Sigmoid colon (tissue), 4 donors: ENCODE results near the gene AVEN.

ENCODE experiments used
- EP300 ChIP-seq, 4 donors: sonication (generic); formaldehyde crosslinking; IDR thresholded peaks; one replicate each; pipeline ENCODE4 v1.6.1; 2017; ENCODE audit warnings: antibody characterized with exemption in 4 of 4
- POLR2AphosphoS5 ChIP-seq, 4 donors: sonication (generic); formaldehyde crosslinking; IDR thresholded peaks; one replicate each; pipeline ENCODE4 v1.6.1; 2017; ENCODE audit warnings: antibody characterized with exemption in 4 of 4
- TF ChIP-seq, protein P1 (sequence below), 4 experiments: fragments of 450-650 bp in 3 of 4; fragments of 200-600 bp in 1 of 4; IDR thresholded peaks; one replicate each; pipeline ENCODE4 v1.5.1; 2016 to 2019; ENCODE audit warnings: antibody characterized with exemption in 4 of 4, mild to moderate bottlenecking in 3 of 4, moderate library complexity in 2 of 4

DNA sequence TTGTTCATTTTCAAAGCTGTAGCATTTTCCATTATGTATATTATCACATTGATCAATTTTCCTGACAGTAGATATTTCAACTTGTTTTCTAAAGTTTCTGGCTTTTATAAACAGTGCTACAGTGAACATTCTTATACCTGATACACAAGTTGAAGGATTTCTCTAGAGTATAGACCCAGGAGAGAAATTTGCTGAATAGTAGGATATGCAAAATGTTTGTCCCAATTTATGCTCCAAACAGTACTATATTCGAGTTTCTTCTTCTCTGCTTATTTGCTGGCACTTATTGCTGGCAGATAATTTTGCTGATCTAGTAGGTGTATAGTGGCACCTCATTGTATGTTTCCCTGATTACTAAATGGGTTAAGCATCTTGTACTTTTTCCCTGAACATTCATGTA is 187.9 kb downstream of the AVEN start:
- TF ChIP-seq, protein P1, sequence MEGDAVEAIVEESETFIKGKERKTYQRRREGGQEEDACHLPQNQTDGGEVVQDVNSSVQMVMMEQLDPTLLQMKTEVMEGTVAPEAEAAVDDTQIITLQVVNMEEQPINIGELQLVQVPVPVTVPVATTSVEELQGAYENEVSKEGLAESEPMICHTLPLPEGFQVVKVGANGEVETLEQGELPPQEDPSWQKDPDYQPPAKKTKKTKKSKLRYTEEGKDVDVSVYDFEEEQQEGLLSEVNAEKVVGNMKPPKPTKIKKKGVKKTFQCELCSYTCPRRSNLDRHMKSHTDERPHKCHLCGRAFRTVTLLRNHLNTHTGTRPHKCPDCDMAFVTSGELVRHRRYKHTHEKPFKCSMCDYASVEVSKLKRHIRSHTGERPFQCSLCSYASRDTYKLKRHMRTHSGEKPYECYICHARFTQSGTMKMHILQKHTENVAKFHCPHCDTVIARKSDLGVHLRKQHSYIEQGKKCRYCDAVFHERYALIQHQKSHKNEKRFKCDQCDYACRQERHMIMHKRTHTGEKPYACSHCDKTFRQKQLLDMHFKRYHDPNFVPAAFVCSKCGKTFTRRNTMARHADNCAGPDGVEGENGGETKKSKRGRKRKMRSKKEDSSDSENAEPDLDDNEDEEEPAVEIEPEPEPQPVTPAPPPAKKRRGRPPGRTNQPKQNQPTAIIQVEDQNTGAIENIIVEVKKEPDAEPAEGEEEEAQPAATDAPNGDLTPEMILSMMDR (IDR thresholded peaks at IDR 0.05): no peak
- TF ChIP-seq POLR2AphosphoS5 (IDR thresholded peaks at IDR 0.05): no peak
- no peak for TF ChIP-seq EP300 (IDR thresholded peaks at IDR 0.05)
